Activated T-cell treated with anti-CD3 and anti-CD28 coated beads, Interleukin-2, amount 50 U/mL, for 72 hours (primary cell): Measurements from ENCODE around the gene IL1RL1. TPM values are rescaled to one million over a fixed set of nuclear protein-coding genes. Genes with fewer than 3 reads are reported as not detected.
A peak's percentile ranks its signal among the peaks of the same experiment; 100 is the strongest.

Experiments used
- ATAC-seq, 2 donors: fragments of 150-1000 bp; cut with Tn5 transposase; replicated peaks in 1 of 2; 2 replicates each; pipeline ENCODE4 v1.10.0; 2021; ENCODE audit warnings: moderate library complexity in 2 of 2, mild to moderate bottlenecking in 1 of 2
- DNase-seq, 2 donors: peaks; one replicate each; pipeline ENCODE4 v3.0.0; 2021 to 2022; ENCODE audit warnings: mixed read lengths in 1 of 2
- H3K27ac Mint-ChIP-seq: one replicate; pipeline ENCODE4 v1.8.0; 2022; ENCODE audit warnings: mild to moderate bottlenecking, moderate library complexity, mixed read lengths
- H3K27me3 Mint-ChIP-seq: one replicate; pipeline ENCODE4 v1.8.0; 2022; ENCODE audit warnings: low read depth, mixed read lengths
- H3K36me3 Mint-ChIP-seq, 2 donors: one replicate each; pipeline ENCODE4 v1.8.0; 2022; ENCODE audit warnings: mixed read lengths in 2 of 2, mild to moderate bottlenecking in 1 of 2; ENCODE audit not compliant: insufficient read depth in 2 of 2
- H3K4me1 Mint-ChIP-seq: one replicate; pipeline ENCODE4 v1.8.0; 2022; ENCODE audit warnings: low read depth, mixed read lengths
- H3K4me3 Mint-ChIP-seq, 2 donors: one replicate each; pipeline ENCODE4 v1.8.0; 2022; ENCODE audit warnings: mild to moderate bottlenecking in 2 of 2, mixed read lengths in 2 of 2, moderate library complexity in 2 of 2
- H3K9me3 Mint-ChIP-seq, 2 donors: one replicate each; pipeline ENCODE4 v1.8.0; 2022; ENCODE audit warnings: mixed read lengths in 2 of 2
- total RNA-seq, 2 donors: library from RNA; stranded (reverse); gene quantifications; one replicate each; pipeline ENCODE4 v1.2.3, GENCODE V29; 2022

The IL1RL1 gene
- total RNA-seq, 2 donors from 2014 or later, result 1.6 to 2.2 TPM

DNA sequence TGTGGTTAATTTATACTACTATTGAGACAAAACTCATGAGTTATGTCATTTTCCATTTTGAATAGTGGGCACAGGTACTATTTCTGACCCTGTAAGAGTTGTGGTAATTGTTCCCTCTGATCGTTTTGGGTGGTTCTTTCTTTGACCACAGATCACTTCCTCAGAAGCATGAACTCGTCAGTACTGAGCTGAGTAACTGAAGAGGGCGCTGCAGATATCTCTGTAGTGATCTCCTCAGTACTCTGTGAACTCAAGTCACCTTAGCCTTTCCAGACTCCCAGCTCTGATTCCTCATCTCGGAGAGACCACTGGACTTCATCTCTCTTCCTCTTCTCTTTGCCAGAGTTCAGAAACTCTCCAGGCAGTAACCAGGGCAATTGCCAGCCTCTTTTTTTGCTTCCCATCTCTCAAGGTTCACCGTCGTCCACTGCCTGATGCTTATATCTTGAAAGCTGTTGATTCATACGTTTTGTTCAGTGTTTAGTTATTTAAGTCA is 9.4 kb upstream of the IL1RL1 start:
- H3K4me1 Mint-ChIP-seq, result peaks cover 73% of the 10 kb centered on the region
- H3K4me3 Mint-ChIP-seq, result peak overlapping the region; percentile 53 to 76
- H3K27me3 Mint-ChIP-seq, result no peaks in the 10 kb centered on the region
- ATAC-seq (peak; percentile 88 to 89), DNase-seq (peak; percentile 64 to 79)
- peaks cover 0 to 1% of the 10 kb centered on the region in 2 donors for H3K9me3 Mint-ChIP-seq
- peak overlapping the region; percentile 4 for H3K27ac Mint-ChIP-seq
- peaks cover 0 to 4% of the 10 kb centered on the region in 2 donors for H3K36me3 Mint-ChIP-seq

DNA sequence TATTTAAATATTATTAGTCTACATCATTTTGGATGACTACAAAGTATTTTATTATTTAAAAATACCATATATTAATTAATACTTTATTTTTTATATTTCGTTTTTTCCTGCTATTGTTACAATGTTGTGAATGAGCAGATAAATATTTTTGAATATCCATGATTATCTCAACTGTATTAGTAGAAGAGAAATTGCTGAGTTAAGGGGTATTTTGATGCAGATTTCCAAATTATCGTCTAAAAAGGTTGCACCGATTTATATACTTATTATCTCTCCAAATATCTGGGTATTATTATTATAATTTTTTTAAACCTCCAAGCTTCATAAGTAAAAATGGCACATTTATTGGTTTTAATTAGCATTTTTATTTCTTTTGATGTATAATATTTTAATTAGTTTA is 8.9 kb upstream of the IL1RL1 start:
- no peak overlapping the region for H3K27ac Mint-ChIP-seq
- no peaks in the 10 kb centered on the region for H3K27me3 Mint-ChIP-seq
- H3K4me1 Mint-ChIP-seq, result peaks cover 71% of the 10 kb centered on the region
- ATAC-seq (no peak), DNase-seq (no peak)
- no peak overlapping the region for H3K4me3 Mint-ChIP-seq
- H3K36me3 Mint-ChIP-seq, result peaks cover 0 to 4% of the 10 kb centered on the region in 2 donors
- peaks cover 0 to 1% of the 10 kb centered on the region in 2 donors for H3K9me3 Mint-ChIP-seq

DNA sequence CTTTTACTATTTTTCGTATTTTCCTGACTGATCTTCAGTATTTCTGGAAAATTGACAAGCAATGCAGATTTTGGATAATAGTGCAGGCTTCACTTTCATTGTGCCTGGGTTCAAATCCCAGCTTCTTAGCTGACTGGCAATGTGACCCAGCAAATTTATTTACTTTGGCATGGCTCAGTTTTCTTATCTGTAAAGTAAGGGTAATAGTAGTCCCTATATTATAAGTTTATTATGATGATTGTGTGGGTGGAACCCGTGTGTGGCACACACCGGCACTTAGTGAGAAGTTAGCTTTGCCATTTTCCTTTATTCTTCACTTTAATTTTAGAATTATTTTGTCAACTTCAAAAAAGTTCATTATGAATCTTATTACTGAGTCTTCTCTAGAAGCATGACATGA is 7.8 kb upstream of the IL1RL1 start:
- Mint-ChIP-seq H3K27me3 (no peaks in the 10 kb centered on the region), H3K9me3 (peaks cover 0 to 1% of the 10 kb centered on the region in 2 donors), H3K4me3 (peak overlapping the region; percentile 2 to 15), H3K4me1 (peaks cover 63% of the 10 kb centered on the region), H3K27ac (peak overlapping the region; percentile 36), H3K36me3 (peaks cover 0 to 4% of the 10 kb centered on the region in 2 donors)
- ATAC-seq (no peak), DNase-seq (no peak)

DNA sequence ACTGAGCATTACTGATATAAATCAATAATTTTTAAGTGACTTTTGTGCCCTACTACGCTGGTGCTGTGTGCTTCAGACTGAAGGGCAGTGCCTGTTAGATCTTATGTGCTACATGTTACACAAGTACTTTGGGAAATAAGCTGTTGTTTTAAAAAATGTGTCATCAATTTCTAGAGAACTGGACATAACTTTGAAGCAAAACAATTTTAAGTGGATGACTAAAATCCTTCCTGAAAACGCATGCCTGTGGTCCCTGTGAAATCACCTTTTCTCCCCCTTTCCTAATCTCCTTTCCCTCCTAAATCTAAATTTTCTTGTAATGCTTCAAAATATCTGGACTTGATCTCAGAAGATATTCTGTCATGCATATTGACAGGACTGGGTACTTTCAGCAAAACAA is 7.1 kb upstream of the IL1RL1 start:
- peaks cover 0 to 4% of the 10 kb centered on the region in 2 donors for H3K36me3 Mint-ChIP-seq
- peak overlapping the region; percentile 98 for H3K27ac Mint-ChIP-seq
- DNase-seq (no peak), ATAC-seq (peak; percentile 43 to 47)
- peaks cover 0 to 1% of the 10 kb centered on the region in 2 donors for H3K9me3 Mint-ChIP-seq
- H3K4me1 Mint-ChIP-seq, result peaks cover 57% of the 10 kb centered on the region
- peak overlapping the region; percentile 74 to 75 for H3K4me3 Mint-ChIP-seq
- no peaks in the 10 kb centered on the region for H3K27me3 Mint-ChIP-seq

DNA sequence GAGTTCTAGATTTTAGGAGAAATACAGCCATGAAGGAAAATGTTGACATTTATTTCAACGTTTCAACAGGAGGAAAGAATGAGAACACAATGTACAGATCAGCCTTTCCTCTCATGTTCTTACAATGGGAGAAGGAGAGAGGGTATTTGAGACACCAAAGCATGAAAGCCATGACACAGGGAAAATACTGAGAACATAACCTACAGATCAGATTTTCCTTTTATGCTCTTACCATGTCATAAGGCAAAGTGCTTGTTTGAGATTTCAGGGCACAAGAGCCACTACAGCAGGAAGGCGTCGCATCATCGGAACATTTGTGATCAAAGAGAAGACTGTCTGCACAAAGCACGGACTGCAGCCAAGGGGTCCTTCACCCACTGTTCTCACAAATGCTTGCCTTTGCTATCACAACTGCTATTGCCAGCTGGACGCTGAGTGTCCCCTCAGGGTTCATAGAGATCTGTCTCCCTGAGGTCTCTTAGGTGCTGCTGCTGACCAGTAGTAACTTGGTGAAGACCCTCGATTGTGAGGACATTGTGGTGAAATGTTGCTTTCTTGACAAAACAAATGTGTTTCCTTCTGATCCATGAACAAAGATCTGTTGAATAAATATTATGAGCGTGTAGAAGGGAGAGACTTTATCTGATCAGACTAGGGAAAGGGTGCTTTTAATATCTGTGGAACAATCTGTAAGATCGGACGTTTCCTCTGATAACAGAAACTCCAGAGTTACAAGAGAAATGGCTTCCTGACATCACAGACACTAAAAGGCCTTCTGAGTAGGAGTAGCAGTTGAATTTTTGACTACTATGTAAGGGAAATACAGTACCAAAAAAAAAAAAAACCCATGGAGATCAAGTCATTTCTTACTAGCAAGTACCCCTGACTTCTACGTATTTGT is 6.4 kb upstream of the IL1RL1 start:
- Mint-ChIP-seq H3K27me3 (no peaks in the 10 kb centered on the region), H3K27ac (peak overlapping the region; percentile 98), H3K36me3 (peaks cover 0 to 4% of the 10 kb centered on the region in 2 donors), H3K4me3 (peak overlapping the region; percentile 74 to 75), H3K9me3 (peaks cover 0 to 1% of the 10 kb centered on the region in 2 donors), H3K4me1 (peaks cover 53% of the 10 kb centered on the region)
- peak; percentile 36 to 39 for DNase-seq
- peak; percentile 61 to 63 for ATAC-seq

DNA sequence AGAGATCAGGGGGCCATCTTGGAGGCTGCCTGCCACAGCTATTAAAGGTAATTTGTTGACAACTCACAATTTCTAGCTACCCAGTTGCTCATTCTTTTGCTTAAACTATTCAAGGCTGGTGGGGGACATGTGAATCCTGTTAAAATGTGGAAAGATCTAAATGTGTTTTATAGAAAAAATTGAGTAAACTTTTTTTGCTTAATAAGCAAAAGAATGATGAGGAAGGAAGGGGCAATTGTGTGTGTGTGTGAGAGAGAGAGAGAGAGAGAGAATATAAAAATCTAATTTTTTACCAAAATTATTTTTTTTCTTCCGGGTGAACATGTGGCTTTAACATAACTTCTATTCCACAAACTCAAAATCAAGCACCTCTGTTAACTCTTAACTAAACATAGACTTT is 5.2 kb upstream of the IL1RL1 start:
- Mint-ChIP-seq H3K9me3 (peaks cover 0 to 1% of the 10 kb centered on the region in 2 donors), H3K27me3 (no peaks in the 10 kb centered on the region), H3K27ac (peak overlapping the region; percentile 98), H3K4me1 (peaks cover 49% of the 10 kb centered on the region), H3K36me3 (peaks cover 0 to 4% of the 10 kb centered on the region in 2 donors), H3K4me3 (peak overlapping the region; percentile 12 to 74)
- no peak for ATAC-seq
- no peak for DNase-seq

DNA sequence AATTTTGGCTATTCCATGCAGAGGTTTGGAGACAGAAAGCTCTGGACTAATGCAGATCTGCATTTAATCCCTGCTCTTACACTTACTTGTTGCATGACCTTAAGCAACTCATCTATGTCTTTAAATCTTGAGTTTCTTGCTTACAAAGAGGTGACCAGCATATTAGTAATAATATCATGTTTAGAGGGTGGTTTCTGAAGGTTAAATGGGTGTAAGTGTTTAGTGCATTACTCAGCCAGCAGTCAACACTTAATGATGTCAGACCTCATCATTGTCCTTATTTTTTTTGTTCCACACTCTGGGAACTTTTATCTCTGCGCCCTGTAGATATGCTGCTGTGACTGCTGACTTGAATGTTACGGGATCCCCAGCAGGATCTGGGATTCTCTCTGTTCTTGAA is 1.7 kb downstream of the IL1RL1 start:
- no peaks in the 10 kb centered on the region for H3K27me3 Mint-ChIP-seq
- DNase-seq (no peak), ATAC-seq (peak in 1 of 2 donors; percentile 23)
- no peak overlapping the region for H3K4me3 Mint-ChIP-seq
- peaks cover 8% of the 10 kb centered on the region for H3K4me1 Mint-ChIP-seq
- H3K9me3 Mint-ChIP-seq, result no peaks in the 10 kb centered on the region
- no peaks in the 10 kb centered on the region for H3K36me3 Mint-ChIP-seq
- H3K27ac Mint-ChIP-seq, result no peak overlapping the region

DNA sequence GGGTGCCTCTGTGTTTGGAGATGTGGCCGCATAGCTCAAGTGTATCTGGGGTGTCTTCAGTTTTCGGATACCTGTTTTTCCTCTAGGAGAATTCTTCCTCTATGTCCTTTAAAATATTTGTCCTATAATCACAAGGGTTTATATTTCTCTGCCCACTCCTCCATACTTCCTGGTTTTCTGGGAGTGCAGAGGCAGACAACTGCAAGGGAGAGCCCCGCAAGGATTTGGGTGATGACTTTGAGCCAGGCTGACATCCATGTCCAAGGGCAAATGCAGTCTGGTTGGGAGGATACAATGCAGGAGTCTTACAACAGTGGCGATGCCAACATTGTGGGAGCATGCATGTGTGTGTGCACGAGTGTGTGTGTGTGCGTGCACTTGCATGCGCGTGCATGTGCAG is 2.1 kb downstream of the IL1RL1 start:
- ATAC-seq, result no peak
- no peaks in the 10 kb centered on the region for H3K9me3 Mint-ChIP-seq
- no peak for DNase-seq
- H3K27ac Mint-ChIP-seq, result no peak overlapping the region
- H3K27me3 Mint-ChIP-seq, result no peaks in the 10 kb centered on the region
- H3K36me3 Mint-ChIP-seq, result no peaks in the 10 kb centered on the region
- no peak overlapping the region for H3K4me3 Mint-ChIP-seq
- peaks cover 8% of the 10 kb centered on the region for H3K4me1 Mint-ChIP-seq

DNA sequence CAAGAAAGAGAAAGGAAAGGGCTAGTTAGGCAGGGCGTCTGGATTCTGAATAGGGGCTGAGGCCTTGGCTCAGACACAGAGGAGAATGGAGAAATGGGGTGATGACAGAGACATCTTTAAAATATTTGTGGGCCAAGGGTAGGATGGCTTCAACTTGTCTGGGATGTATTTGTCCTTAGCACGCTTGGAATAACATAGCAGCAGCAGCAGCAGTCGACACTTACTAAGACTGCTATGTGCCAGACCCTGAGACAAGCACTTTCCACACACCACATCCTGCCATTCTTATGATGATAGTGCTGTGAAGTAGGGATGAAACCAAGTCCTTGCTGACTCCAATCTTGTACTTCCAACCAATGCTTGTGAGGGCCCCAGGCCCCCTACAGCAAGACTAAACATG is 2.6 kb downstream of the IL1RL1 start:
- Mint-ChIP-seq H3K27ac (no peak overlapping the region), H3K27me3 (no peaks in the 10 kb centered on the region), H3K36me3 (no peaks in the 10 kb centered on the region), H3K4me3 (no peak overlapping the region), H3K9me3 (no peaks in the 10 kb centered on the region), H3K4me1 (peaks cover 8% of the 10 kb centered on the region)
- no peak for ATAC-seq
- no peak for DNase-seq

DNA sequence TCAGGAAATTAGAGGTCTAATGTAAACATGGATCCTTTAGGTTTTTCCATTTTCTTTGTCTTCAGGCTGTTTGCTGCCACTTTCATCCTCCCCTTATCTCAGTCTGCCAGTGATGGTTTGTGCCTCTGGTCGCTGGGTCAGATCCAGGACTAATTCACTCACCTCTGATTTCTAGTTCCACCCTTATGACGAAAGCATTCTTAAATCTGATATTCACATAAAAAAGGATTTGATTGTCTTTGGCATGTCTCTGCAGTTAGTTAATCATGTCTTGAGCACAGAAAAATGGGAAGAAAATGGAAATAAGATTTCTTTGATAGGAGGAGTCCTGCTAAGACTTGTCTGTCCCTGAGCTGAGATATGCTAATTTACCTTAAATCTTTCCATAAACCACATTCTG is 4.6 kb downstream of the IL1RL1 start:
- Mint-ChIP-seq H3K27me3 (peaks cover 8% of the 10 kb centered on the region), H3K4me3 (no peak overlapping the region), H3K4me1 (peaks cover 6% of the 10 kb centered on the region), H3K36me3 (no peaks in the 10 kb centered on the region), H3K27ac (no peak overlapping the region), H3K9me3 (no peaks in the 10 kb centered on the region)
- DNase-seq (no peak), ATAC-seq (no peak)

DNA sequence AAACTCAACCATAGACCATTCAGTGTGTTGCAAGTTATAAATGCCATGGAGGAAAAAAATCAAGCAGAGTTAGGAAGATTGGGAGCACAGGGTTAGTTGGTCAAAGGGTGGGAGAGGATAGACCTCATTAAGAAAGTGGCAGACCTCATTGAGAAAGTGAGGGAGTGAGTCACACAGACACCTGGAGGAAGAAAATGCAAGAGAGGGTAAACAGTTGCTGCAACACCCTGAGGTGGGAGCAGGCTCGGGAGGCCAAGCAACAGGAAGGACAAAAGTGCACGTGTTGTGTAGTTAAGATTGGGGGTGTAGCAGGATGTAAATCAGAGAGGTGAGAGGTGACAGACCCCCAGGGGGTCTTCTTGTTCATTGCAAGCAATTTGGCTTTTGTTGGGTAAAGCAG is 6.4 kb downstream of the IL1RL1 start:
- Mint-ChIP-seq H3K27me3 (peaks cover 8% of the 10 kb centered on the region), H3K4me3 (no peak overlapping the region), H3K36me3 (no peaks in the 10 kb centered on the region), H3K4me1 (no peaks in the 10 kb centered on the region), H3K27ac (no peak overlapping the region), H3K9me3 (peaks cover 0 to 2% of the 10 kb centered on the region in 2 donors)
- DNase-seq (no peak), ATAC-seq (peak in 1 of 2 donors; percentile 51)

DNA sequence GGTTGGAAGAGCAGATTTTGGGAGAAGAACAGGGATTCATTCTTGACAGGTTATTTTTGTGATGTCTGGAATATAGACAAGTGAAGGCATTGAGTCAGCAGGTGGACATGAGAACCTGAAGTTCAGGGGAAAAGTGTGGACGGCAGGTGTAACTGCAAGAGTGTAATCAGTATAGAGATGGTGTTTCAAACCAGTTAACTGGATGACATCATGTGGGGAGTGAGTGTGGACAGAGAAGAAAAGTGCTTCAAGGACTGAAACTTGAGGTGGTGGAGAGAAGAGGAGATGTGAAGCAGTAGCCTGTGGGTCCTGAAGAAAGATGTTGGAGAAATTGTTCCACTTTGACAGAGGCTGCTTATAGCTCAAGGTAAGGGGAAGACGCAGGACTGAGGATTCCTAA is 7.1 kb downstream of the IL1RL1 start:
- H3K4me1 Mint-ChIP-seq, result no peaks in the 10 kb centered on the region
- H3K9me3 Mint-ChIP-seq, result peaks cover 0 to 2% of the 10 kb centered on the region in 2 donors
- no peak for DNase-seq
- H3K27me3 Mint-ChIP-seq, result peaks cover 8% of the 10 kb centered on the region
- H3K4me3 Mint-ChIP-seq, result no peak overlapping the region
- H3K27ac Mint-ChIP-seq, result no peak overlapping the region
- peak in 1 of 2 donors; percentile 32 for ATAC-seq
- H3K36me3 Mint-ChIP-seq, result no peaks in the 10 kb centered on the region

DNA sequence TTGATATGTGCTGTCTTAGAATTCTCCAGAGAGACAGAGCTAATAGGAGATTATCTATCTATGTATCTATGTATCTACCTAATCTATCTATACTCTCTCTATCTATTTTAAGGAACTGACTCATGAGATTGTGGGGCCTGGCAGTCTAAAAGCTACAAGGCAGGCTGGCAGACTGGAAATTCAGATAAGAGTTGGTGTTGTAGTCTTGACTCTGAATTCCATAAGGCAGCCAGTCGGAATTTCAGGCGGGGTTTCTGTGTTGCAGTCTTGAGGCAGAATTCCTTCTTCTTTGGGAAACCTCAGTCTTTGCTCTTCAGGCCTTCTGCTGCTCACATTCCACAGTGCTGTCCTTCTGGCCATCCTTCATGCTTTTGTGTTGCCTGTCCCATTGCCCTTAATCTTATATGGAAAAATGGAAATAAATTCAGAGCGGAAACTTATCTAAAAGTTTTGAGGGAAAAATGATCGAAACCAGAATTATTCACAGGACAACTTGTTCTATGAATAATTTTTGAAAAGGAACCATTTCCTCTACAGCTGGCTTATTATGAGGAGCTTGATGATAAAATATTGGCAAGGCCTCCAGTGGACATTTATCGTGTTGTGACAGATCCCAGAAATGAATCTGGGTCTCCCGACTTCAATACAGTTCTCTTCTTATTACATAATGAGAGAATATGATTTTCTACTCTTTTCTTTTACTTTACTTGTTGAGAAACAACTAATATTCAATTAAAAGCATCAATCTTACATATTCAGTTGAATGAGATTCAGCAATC is 10.8 kb downstream of the IL1RL1 start:
- H3K4me1 Mint-ChIP-seq, result no peaks in the 10 kb centered on the region
- no peak for ATAC-seq
- no peak overlapping the region for H3K4me3 Mint-ChIP-seq

More for the DNA sequence above, 10.8 kb downstream of the IL1RL1 start:
- H3K36me3 Mint-ChIP-seq, result peaks cover 2 to 8% of the 10 kb centered on the region in 2 donors
- H3K27ac Mint-ChIP-seq, result no peak overlapping the region
- peaks cover 8% of the 10 kb centered on the region for H3K27me3 Mint-ChIP-seq
- no peak for DNase-seq
- peaks cover 0 to 3% of the 10 kb centered on the region in 2 donors for H3K9me3 Mint-ChIP-seq
